OCI-LY7 (cell line): Measurements from ENCODE around the gene LMOD2. TPM values are rescaled to one million over a fixed set of nuclear protein-coding genes. Genes with fewer than 3 reads are reported as not detected.

Source experiments
- BruUV-seq: library from RNA; stranded (reverse); fragments of 400-500 nt; replicated peaks from 2 replicates; lab custom pipeline; 2021; lab: Mats Ljungman, UMichigan
- CTCF ChIA-PET: fragments of 300-600 bp; sonication (Branson Sonifier 250); formaldehyde crosslinking; loops from one replicate; lab custom pipeline; 2022; ENCODE audit warnings: antibody characterized with exemption; ENCODE audit not compliant: unreplicated experiment; lab: Charles Lee
- POLR2A ChIA-PET: fragments of 300-600 bp; sonication (Branson Sonifier 250); formaldehyde crosslinking; loops from one replicate; lab custom pipeline; 2022; ENCODE audit warnings: antibody characterized with exemption; lab: Charles Lee
- DNase-seq: peaks from one replicate; pipeline ENCODE4 v3.0.0-alpha.2; 2015; ENCODE audit warnings: low spot score
- H2AFZ ChIP-seq: fragments of 200-600 bp; sonication (generic), shearing (Covaris generic); 2 replicates; pipeline ENCODE4 v1.6.1; 2014; ENCODE audit warnings: mild to moderate bottlenecking, antibody characterized with exemption, low read length, moderate library complexity
- H3K27ac ChIP-seq: fragments of 200-600 bp; sonication (generic); 2 replicates; pipeline ENCODE4 v1.5.1; 2014; ENCODE audit warnings: mixed run types, low read depth, mild to moderate bottlenecking, moderate library complexity, low read length, inconsistent platforms; ENCODE audit not compliant: poor library complexity, severe bottlenecking
- H3K36me3 ChIP-seq: fragments of 200-600 bp; sonication (generic); 2 replicates; pipeline ENCODE4 v1.6.1; 2014; ENCODE audit warnings: mild to moderate bottlenecking, antibody characterized with exemption, low read length, moderate library complexity, mixed read lengths; ENCODE audit not compliant: insufficient read depth
- H3K4me1 ChIP-seq: fragments of 200-600 bp; sonication (generic); 2 replicates; pipeline ENCODE4 v1.5.1; 2014; ENCODE audit warnings: mild to moderate bottlenecking, low read length; ENCODE audit not compliant: insufficient read depth, poor library complexity, severe bottlenecking
- H3K4me2 ChIP-seq: fragments of 200-600 bp; sonication (generic); 2 replicates; pipeline ENCODE4 v1.6.1; 2014; ENCODE audit warnings: mild to moderate bottlenecking, low read length
- H3K4me3 ChIP-seq: fragments of 200-600 bp; sonication (generic); 2 replicates; pipeline ENCODE4 v1.5.1; 2014; ENCODE audit warnings: mild to moderate bottlenecking, low read depth, low read length; ENCODE audit not compliant: poor library complexity, severe bottlenecking
- H3K79me2 ChIP-seq: fragments of 200-600 bp; sonication (generic); 2 replicates; pipeline ENCODE4 v1.6.1; 2016; ENCODE audit warnings: low read depth, mild to moderate bottlenecking, low read length, moderate library complexity, mixed read lengths; ENCODE audit not compliant: insufficient read depth
- H3K9me2 ChIP-seq: fragments of 200-600 bp; sonication (generic); 2 replicates; pipeline ENCODE4 v1.6.1; 2016; ENCODE audit warnings: mild to moderate bottlenecking, low read length, mixed read lengths; ENCODE audit not compliant: insufficient read depth
- H3K9me3 ChIP-seq: fragments of 200-600 bp; sonication (generic); 2 replicates; pipeline ENCODE4 v1.6.1; 2014; ENCODE audit warnings: mild to moderate bottlenecking, mixed run types, low read length, mixed read lengths
- H4K20me1 ChIP-seq: fragments of 200-600 bp; sonication (generic); 2 replicates; pipeline ENCODE4 v1.6.1; 2014; ENCODE audit warnings: mild to moderate bottlenecking, antibody characterized with exemption, low read length, moderate library complexity, mixed read lengths; ENCODE audit not compliant: insufficient read depth
- CTCF ChIP-seq: fragments of 200-600 bp; sonication (generic); conservative IDR thresholded peaks from 2 replicates; pipeline ENCODE4 v1.5.1; 2014; ENCODE audit warnings: mild to moderate bottlenecking, antibody characterized with exemption, low read length, moderate library complexity, mixed read lengths
- EZH2phosphoT487 ChIP-seq: fragments of 200-600 bp; sonication (generic); IDR thresholded peaks from 2 replicates; pipeline ENCODE4 v1.6.1; 2018; ENCODE audit warnings: low read depth, borderline replicate concordance, mild to moderate bottlenecking, mixed run types, antibody characterized with exemption, low read length, moderate library complexity, mixed read lengths
- intact Hi-C: fragments of 100-400 bp; cut with micrococcal nuclease; formaldehyde crosslinking; loops from one replicate; pipeline ENCODE4 v1.10.0; 2022; ENCODE audit not compliant: unreplicated experiment
- total RNA-seq, 2 experiments: library from RNA; depleted of rRNA in 1 of 2; stranded (reverse); fragments of >200 nt in 1 of 2; shearing (Covaris generic) in 1 of 2; gene quantifications; 2 replicates each; pipeline ENCODE4 v1.2.3, GENCODE V29; 2014 to 2022

LMOD2 gene
- total RNA-seq, 2 experiments from 2014 or later, result not detected

GRCh38 chr7:123687727-123688126 lies 32.1 kb downstream of the LMOD2 start:
- no peak for DNase-seq
- ChIA-PET CTCF (no interaction called here), POLR2A (no interaction called here)
- intact Hi-C loops, result no loop called here
- no TSS peak for BruUV-seq
- TF ChIP-seq EZH2phosphoT487, result no peak
- no peaks in the 10 kb centered on the region for H3K9me2 ChIP-seq
- no peaks in the 10 kb centered on the region for H3K4me1 ChIP-seq
- no peaks in the 10 kb centered on the region for H4K20me1 ChIP-seq
- no peak overlapping the region for H3K4me2 ChIP-seq
- H3K9me3 ChIP-seq, result no peaks in the 10 kb centered on the region
- H3K27ac ChIP-seq, result no peak overlapping the region
- peaks cover 52% of the 10 kb centered on the region for H3K36me3 ChIP-seq
- H2AFZ ChIP-seq, result no peak overlapping the region
- H3K4me3 ChIP-seq, result no peak overlapping the region
- H3K79me2 ChIP-seq, result no peaks in the 10 kb centered on the region

- TF ChIP-seq CTCF, result no peak
- no peak for TF ChIP-seq EZH2phosphoT487
- no TSS peak for BruUV-seq
- no peak overlapping the region for H2AFZ ChIP-seq
Measured at GRCh38 chr7:123689250-123689649, 33.6 kb downstream of the LMOD2 start.

GRCh38 chr7:123690550-123690949 lies 34.9 kb downstream of the LMOD2 start:
- Histone ChIP-seq H3K4me1 (no peaks in the 10 kb centered on the region), H3K4me3 (no peak overlapping the region), H3K27ac (no peak overlapping the region), H2AFZ (no peak overlapping the region), H3K9me2 (no peaks in the 10 kb centered on the region), H4K20me1 (no peaks in the 10 kb centered on the region), H3K36me3 (peaks cover 60% of the 10 kb centered on the region), H3K79me2 (no peaks in the 10 kb centered on the region), H3K9me3 (no peaks in the 10 kb centered on the region), H3K4me2 (no peak overlapping the region)
- ChIA-PET POLR2A (interaction anchor here (0.6 to 1.5 kb wide), 5 partner anchors 15 to 230 kb away, joined by 3 to 4 read pairs (median 3); no protein-coding TSS in a partner anchor), CTCF (no interaction called here)
- DNase-seq, result no peak
- intact Hi-C loops, result no loop called here
- TF ChIP-seq CTCF (no peak), EZH2phosphoT487 (no peak)
- no TSS peak for BruUV-seq

More at GRCh38 chr7:123689250-123689649, 33.6 kb downstream of the LMOD2 start:
- no peak for DNase-seq
- H3K4me2 ChIP-seq, result no peak overlapping the region
- H4K20me1 ChIP-seq, result no peaks in the 10 kb centered on the region
- H3K36me3 ChIP-seq, result peaks cover 47% of the 10 kb centered on the region
- no peaks in the 10 kb centered on the region for H3K4me1 ChIP-seq
- H3K9me2 ChIP-seq, result no peaks in the 10 kb centered on the region
- intact Hi-C loops, result no loop called here
- H3K9me3 ChIP-seq, result no peaks in the 10 kb centered on the region
- POLR2A ChIA-PET, result interaction anchor here (0.8 to 1.4 kb wide), 2 partner anchors 20 to 24 kb away, joined by 3 read pairs; no protein-coding TSS in a partner anchor
- H3K27ac ChIP-seq, result no peak overlapping the region
- H3K79me2 ChIP-seq, result no peaks in the 10 kb centered on the region
- no peak overlapping the region for H3K4me3 ChIP-seq
- CTCF ChIA-PET, result no interaction called here
